ENCODE data around the gene PFKFB4. TPM values are rescaled to one million over a fixed set of nuclear protein-coding genes. Genes with fewer than 3 reads are reported as not detected.
"Not testable (repeated sequence)": the region's sequence is repeated elsewhere in the genome, so short reads cannot be mapped to it uniquely, and the experiment has no call there.

Gene PFKFB4
- polyA plus RNA-seq, 2 donors: 3.8 to 9.2 TPM

GRCh38 chr3:48543271-48543866 is 13.2 kb downstream of the PFKFB4 start:
- no peak overlapping the region for H3K4me3 ChIP-seq (ENCODE audit: low read depth in 1 of 2, low read length in 2 of 2)
- no peaks in the 10 kb centered on the region for H3K4me1 ChIP-seq (ENCODE audit: control insufficient read depth in 2 of 2, insufficient read depth in 2 of 2, low read length in 1 of 2)
- peaks cover 0 to 10% of the 10 kb centered on the region in 2 donors for H3K36me3 ChIP-seq (ENCODE audit: control insufficient read depth in 2 of 2, insufficient read depth in 2 of 2, low read length in 1 of 2)
- no peak overlapping the region for H3K27ac ChIP-seq (ENCODE audit: low read depth in 2 of 2, low read length in 1 of 2)
- H3K9me3 ChIP-seq (ENCODE audit: control insufficient read depth in 2 of 2, insufficient read depth in 1 of 2, low read depth in 1 of 2, low read length in 1 of 2): no peaks in the 10 kb centered on the region
- no peaks in the 10 kb centered on the region for H3K27me3 ChIP-seq (ENCODE audit: control insufficient read depth in 1 of 2, insufficient read depth in 2 of 2, low read length in 2 of 2)
- 62 to 72% methylated on average over 9 of the region's 9 CpGs for WGBS, 2 donors

GRCh38 chr3:48538451-48538850 is 18.2 kb downstream of the PFKFB4 start:
- H3K4me3 ChIP-seq (ENCODE audit: low read depth in 1 of 2, low read length in 2 of 2): no peak overlapping the region
- H3K36me3 ChIP-seq (ENCODE audit: control insufficient read depth in 2 of 2, insufficient read depth in 2 of 2, low read length in 1 of 2): peaks cover 5 to 20% of the 10 kb centered on the region in 2 donors
- H3K27ac ChIP-seq (ENCODE audit: low read depth in 2 of 2, low read length in 1 of 2): no peak overlapping the region
- peaks cover 0 to 18% of the 10 kb centered on the region in 2 donors for H3K4me1 ChIP-seq (ENCODE audit: control insufficient read depth in 2 of 2, insufficient read depth in 2 of 2, low read length in 1 of 2)
- no peaks in the 10 kb centered on the region for H3K27me3 ChIP-seq (ENCODE audit: control insufficient read depth in 1 of 2, insufficient read depth in 2 of 2, low read length in 2 of 2)
- H3K9me3 ChIP-seq (ENCODE audit: control insufficient read depth in 2 of 2, insufficient read depth in 1 of 2, low read depth in 1 of 2, low read length in 1 of 2): no peaks in the 10 kb centered on the region
- 92 to 94% methylated on average over 12 of the region's 12 CpGs for WGBS, 2 donors

GRCh38 chr3:48536785-48537184 is 19.8 kb downstream of the PFKFB4 start:
- H3K9me3 ChIP-seq (ENCODE audit: control insufficient read depth in 2 of 2, insufficient read depth in 1 of 2, low read depth in 1 of 2, low read length in 1 of 2): no peaks in the 10 kb centered on the region
- no peak overlapping the region for H3K4me3 ChIP-seq (ENCODE audit: low read depth in 1 of 2, low read length in 2 of 2)
- H3K27ac ChIP-seq (ENCODE audit: low read depth in 2 of 2, low read length in 1 of 2): no peak overlapping the region
- peaks cover 0 to 18% of the 10 kb centered on the region in 2 donors for H3K4me1 ChIP-seq (ENCODE audit: control insufficient read depth in 2 of 2, insufficient read depth in 2 of 2, low read length in 1 of 2)
- WGBS, 2 donors: 79 to 87% methylated on average over 5 of the region's 5 CpGs
- H3K36me3 ChIP-seq (ENCODE audit: control insufficient read depth in 2 of 2, insufficient read depth in 2 of 2, low read length in 1 of 2): peaks cover 5 to 20% of the 10 kb centered on the region in 2 donors
- no peaks in the 10 kb centered on the region for H3K27me3 ChIP-seq (ENCODE audit: control insufficient read depth in 1 of 2, insufficient read depth in 2 of 2, low read length in 2 of 2)

GRCh38 chr3:48536116-48536515 is 20.5 kb downstream of the PFKFB4 start:
- Histone ChIP-seq H3K9me3 (ENCODE audit: control insufficient read depth in 2 of 2, insufficient read depth in 1 of 2, low read depth in 1 of 2, low read length in 1 of 2) (no peaks in the 10 kb centered on the region), H3K4me3 (ENCODE audit: low read depth in 1 of 2, low read length in 2 of 2) (no peak overlapping the region), H3K4me1 (ENCODE audit: control insufficient read depth in 2 of 2, insufficient read depth in 2 of 2, low read length in 1 of 2) (peaks cover 0 to 18% of the 10 kb centered on the region in 2 donors), H3K27ac (ENCODE audit: low read depth in 2 of 2, low read length in 1 of 2) (peak overlapping the region; percentile 61 to 67), H3K36me3 (ENCODE audit: control insufficient read depth in 2 of 2, insufficient read depth in 2 of 2, low read length in 1 of 2) (peaks cover 5 to 20% of the 10 kb centered on the region in 2 donors), H3K27me3 (ENCODE audit: control insufficient read depth in 1 of 2, insufficient read depth in 2 of 2, low read length in 2 of 2) (no peaks in the 10 kb centered on the region)
- 84 to 90% methylated on average over 19 of the region's 19 CpGs for WGBS, 2 donors

GRCh38 chr3:48535578-48535977 is 21.0 kb downstream of the PFKFB4 start:
- WGBS, 2 donors: 64 to 81% methylated on average over 4 of the region's 4 CpGs
- Histone ChIP-seq H3K27ac (ENCODE audit: low read depth in 2 of 2, low read length in 1 of 2) (peak overlapping the region; percentile 61 to 67), H3K36me3 (ENCODE audit: control insufficient read depth in 2 of 2, insufficient read depth in 2 of 2, low read length in 1 of 2) (peaks cover 5 to 20% of the 10 kb centered on the region in 2 donors), H3K9me3 (ENCODE audit: control insufficient read depth in 2 of 2, insufficient read depth in 1 of 2, low read depth in 1 of 2, low read length in 1 of 2) (no peaks in the 10 kb centered on the region), H3K4me3 (ENCODE audit: low read depth in 1 of 2, low read length in 2 of 2) (no peak overlapping the region), H3K4me1 (ENCODE audit: control insufficient read depth in 2 of 2, insufficient read depth in 2 of 2, low read length in 1 of 2) (peaks cover 0 to 18% of the 10 kb centered on the region in 2 donors), H3K27me3 (ENCODE audit: control insufficient read depth in 1 of 2, insufficient read depth in 2 of 2, low read length in 2 of 2) (no peaks in the 10 kb centered on the region)

GRCh38 chr3:48532977-48533337 is 23.6 kb downstream of the PFKFB4 start:
- WGBS, 2 donors: 85 to 90% methylated on average over 2 of the region's 2 CpGs
- H3K27me3 ChIP-seq (ENCODE audit: control insufficient read depth in 1 of 2, insufficient read depth in 2 of 2, low read length in 2 of 2): no peaks in the 10 kb centered on the region
- no peak overlapping the region for H3K4me3 ChIP-seq (ENCODE audit: low read depth in 1 of 2, low read length in 2 of 2)
- no peak overlapping the region for H3K27ac ChIP-seq (ENCODE audit: low read depth in 2 of 2, low read length in 1 of 2)
- peaks cover 5 to 12% of the 10 kb centered on the region in 2 donors for H3K36me3 ChIP-seq (ENCODE audit: control insufficient read depth in 2 of 2, insufficient read depth in 2 of 2, low read length in 1 of 2)
- H3K4me1 ChIP-seq (ENCODE audit: control insufficient read depth in 2 of 2, insufficient read depth in 2 of 2, low read length in 1 of 2): peaks cover 0 to 18% of the 10 kb centered on the region in 2 donors
- H3K9me3 ChIP-seq (ENCODE audit: control insufficient read depth in 2 of 2, insufficient read depth in 1 of 2, low read depth in 1 of 2, low read length in 1 of 2): no peaks in the 10 kb centered on the region

GRCh38 chr3:48532271-48532976 is 24.2 kb downstream of the PFKFB4 start:
- no peaks in the 10 kb centered on the region for H3K9me3 ChIP-seq (ENCODE audit: control insufficient read depth in 2 of 2, insufficient read depth in 1 of 2, low read depth in 1 of 2, low read length in 1 of 2)
- peaks cover 5 to 12% of the 10 kb centered on the region in 2 donors for H3K36me3 ChIP-seq (ENCODE audit: control insufficient read depth in 2 of 2, insufficient read depth in 2 of 2, low read length in 1 of 2)
- peaks cover 0 to 18% of the 10 kb centered on the region in 2 donors for H3K4me1 ChIP-seq (ENCODE audit: control insufficient read depth in 2 of 2, insufficient read depth in 2 of 2, low read length in 1 of 2)
- 88 to 91% methylated on average over 6 of the region's 6 CpGs for WGBS, 2 donors
- no peaks in the 10 kb centered on the region for H3K27me3 ChIP-seq (ENCODE audit: control insufficient read depth in 1 of 2, insufficient read depth in 2 of 2, low read length in 2 of 2)
- H3K4me3 ChIP-seq (ENCODE audit: low read depth in 1 of 2, low read length in 2 of 2): no peak overlapping the region
- no peak overlapping the region for H3K27ac ChIP-seq (ENCODE audit: low read depth in 2 of 2, low read length in 1 of 2)

- H3K27me3 ChIP-seq (ENCODE audit: control insufficient read depth in 1 of 2, insufficient read depth in 2 of 2, low read length in 2 of 2); H3K27ac ChIP-seq (ENCODE audit: low read depth in 2 of 2, low read length in 1 of 2); H3K9me3 ChIP-seq (ENCODE audit: control insufficient read depth in 2 of 2, insufficient read depth in 1 of 2, low read depth in 1 of 2, low read length in 1 of 2); H3K4me3 ChIP-seq (ENCODE audit: low read depth in 1 of 2, low read length in 2 of 2); H3K36me3 ChIP-seq (ENCODE audit: control insufficient read depth in 2 of 2, insufficient read depth in 2 of 2, low read length in 1 of 2); H3K4me1 ChIP-seq (ENCODE audit: control insufficient read depth in 2 of 2, insufficient read depth in 2 of 2, low read length in 1 of 2): not testable (repeated sequence)
- 96 to 97% methylated on average over 4 of the region's 4 CpGs for WGBS, 2 donors
These were observed 25.9 kb downstream of the PFKFB4 start for GRCh38 chr3:48530701-48531100.

GRCh38 chr3:48528754-48529153 is 27.8 kb downstream of the PFKFB4 start:
- no peaks in the 10 kb centered on the region for H3K36me3 ChIP-seq (ENCODE audit: control insufficient read depth in 2 of 2, insufficient read depth in 2 of 2, low read length in 1 of 2)
- H3K27ac ChIP-seq (ENCODE audit: low read depth in 2 of 2, low read length in 1 of 2): no peak overlapping the region
- H3K27me3 ChIP-seq (ENCODE audit: control insufficient read depth in 1 of 2, insufficient read depth in 2 of 2, low read length in 2 of 2): no peaks in the 10 kb centered on the region
- no peaks in the 10 kb centered on the region for H3K4me1 ChIP-seq (ENCODE audit: control insufficient read depth in 2 of 2, insufficient read depth in 2 of 2, low read length in 1 of 2)
- H3K4me3 ChIP-seq (ENCODE audit: low read depth in 1 of 2, low read length in 2 of 2): no peak overlapping the region
- H3K9me3 ChIP-seq (ENCODE audit: control insufficient read depth in 2 of 2, insufficient read depth in 1 of 2, low read depth in 1 of 2, low read length in 1 of 2): no peaks in the 10 kb centered on the region
- 80 to 90% methylated on average over 3 of the region's 3 CpGs for WGBS, 2 donors

- Histone ChIP-seq H3K4me1 (ENCODE audit: control insufficient read depth in 2 of 2, insufficient read depth in 2 of 2, low read length in 1 of 2) (no peaks in the 10 kb centered on the region), H3K4me3 (ENCODE audit: low read depth in 1 of 2, low read length in 2 of 2) (no peak overlapping the region), H3K36me3 (ENCODE audit: control insufficient read depth in 2 of 2, insufficient read depth in 2 of 2, low read length in 1 of 2) (peaks cover 0 to 2% of the 10 kb centered on the region in 2 donors), H3K9me3 (ENCODE audit: control insufficient read depth in 2 of 2, insufficient read depth in 1 of 2, low read depth in 1 of 2, low read length in 1 of 2) (no peaks in the 10 kb centered on the region), H3K27ac (ENCODE audit: low read depth in 2 of 2, low read length in 1 of 2) (no peak overlapping the region), H3K27me3 (ENCODE audit: control insufficient read depth in 1 of 2, insufficient read depth in 2 of 2, low read length in 2 of 2) (no peaks in the 10 kb centered on the region)
- WGBS, 2 donors: 92 to 97% methylated on average over 9 of the region's 9 CpGs
These were observed 28.6 kb downstream of the PFKFB4 start for GRCh38 chr3:48528048-48528447.
